ENCODE measurements around the gene APBB2.

DNA sequence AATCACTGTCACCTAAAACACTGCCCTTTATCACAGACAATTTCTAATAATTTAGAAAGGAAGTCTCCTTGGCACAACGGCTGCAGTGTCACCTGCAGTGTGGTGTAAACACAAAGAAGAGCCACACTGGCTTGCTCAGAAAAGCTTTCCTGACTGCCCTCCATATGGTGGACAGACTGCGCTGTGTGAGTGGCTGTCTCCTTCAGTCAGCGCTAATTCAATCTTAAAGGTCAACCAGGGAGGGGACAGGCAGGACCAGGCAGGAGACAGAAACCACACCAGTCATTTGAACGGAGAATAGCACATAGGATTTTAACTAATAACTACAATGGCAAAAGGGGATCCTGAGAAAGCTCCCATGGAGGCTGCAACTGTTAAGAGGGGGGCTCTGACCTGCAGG is 332.5 kb downstream of the APBB2 start:
- TF ChIP-seq, protein P1, sequence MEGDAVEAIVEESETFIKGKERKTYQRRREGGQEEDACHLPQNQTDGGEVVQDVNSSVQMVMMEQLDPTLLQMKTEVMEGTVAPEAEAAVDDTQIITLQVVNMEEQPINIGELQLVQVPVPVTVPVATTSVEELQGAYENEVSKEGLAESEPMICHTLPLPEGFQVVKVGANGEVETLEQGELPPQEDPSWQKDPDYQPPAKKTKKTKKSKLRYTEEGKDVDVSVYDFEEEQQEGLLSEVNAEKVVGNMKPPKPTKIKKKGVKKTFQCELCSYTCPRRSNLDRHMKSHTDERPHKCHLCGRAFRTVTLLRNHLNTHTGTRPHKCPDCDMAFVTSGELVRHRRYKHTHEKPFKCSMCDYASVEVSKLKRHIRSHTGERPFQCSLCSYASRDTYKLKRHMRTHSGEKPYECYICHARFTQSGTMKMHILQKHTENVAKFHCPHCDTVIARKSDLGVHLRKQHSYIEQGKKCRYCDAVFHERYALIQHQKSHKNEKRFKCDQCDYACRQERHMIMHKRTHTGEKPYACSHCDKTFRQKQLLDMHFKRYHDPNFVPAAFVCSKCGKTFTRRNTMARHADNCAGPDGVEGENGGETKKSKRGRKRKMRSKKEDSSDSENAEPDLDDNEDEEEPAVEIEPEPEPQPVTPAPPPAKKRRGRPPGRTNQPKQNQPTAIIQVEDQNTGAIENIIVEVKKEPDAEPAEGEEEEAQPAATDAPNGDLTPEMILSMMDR (IDR thresholded peaks at IDR 0.05) = no peak
- TF ChIP-seq POLR2A (IDR thresholded peaks at IDR 0.05; ENCODE audit: low read depth) = no peak

All from esophagus muscularis mucosa (tissue), 3 donors.